AG04450 (cell line): ENCODE results near the gene PALMD. TPM values are rescaled to one million over a fixed set of nuclear protein-coding genes. Genes with fewer than 3 reads are reported as not detected.

Source experiments
- CTCF ChIA-PET: fragments of 300-600, 350-600 bp; formaldehyde crosslinking; extraction: SDS; loops from one replicate; lab custom pipeline; 2022; ENCODE audit warnings: antibody characterized with exemption, inconsistent platforms; lab: Charles Lee
- POLR2A ChIA-PET: fragments of 350-600 bp; formaldehyde crosslinking; extraction: SDS; loops from one replicate; lab custom pipeline; 2021; ENCODE audit warnings: antibody characterized with exemption, inconsistent platforms; lab: Yijun Ruan, JAX
- DNase-seq: peaks from one replicate; pipeline ENCODE4 v3.0.0-alpha.2; 2011; ENCODE audit warnings: low read depth, low spot score
- H3K27ac ChIP-seq: one replicate; pipeline ENCODE4 v1.5.1; 2012; ENCODE audit warnings: low read depth, low read length, control low read depth
- H3K27me3 ChIP-seq: one replicate; pipeline ENCODE4 v1.6.0; 2012; ENCODE audit warnings: low read length; ENCODE audit not compliant: control insufficient read depth, insufficient read depth
- H3K4me3 ChIP-seq: 2 replicates; pipeline ENCODE4 v1.5.1; 2011; ENCODE audit warnings: mild to moderate bottlenecking, low read depth, low read length, control low read depth
- H3K9me3 ChIP-seq: 2 replicates; pipeline ENCODE4 v1.5.1; 2012; ENCODE audit warnings: low read length; ENCODE audit not compliant: control insufficient read depth, insufficient read depth
- CTCF ChIP-seq: IDR thresholded peaks from 2 replicates; pipeline ENCODE4 v1.5.1; 2011; ENCODE audit warnings: low read depth, low read length, control low read depth, inconsistent platforms
- polyA plus RNA-seq: library from polyadenylated mRNA; depleted of rRNA; stranded (reverse); fragments of >200 nt; gene quantifications from 2 replicates; pipeline ENCODE4 v1.2.3, GENCODE V29; 2011

Gene PALMD
- polyA plus RNA-seq, 1 experiment: 0.37 TPM

DNA sequence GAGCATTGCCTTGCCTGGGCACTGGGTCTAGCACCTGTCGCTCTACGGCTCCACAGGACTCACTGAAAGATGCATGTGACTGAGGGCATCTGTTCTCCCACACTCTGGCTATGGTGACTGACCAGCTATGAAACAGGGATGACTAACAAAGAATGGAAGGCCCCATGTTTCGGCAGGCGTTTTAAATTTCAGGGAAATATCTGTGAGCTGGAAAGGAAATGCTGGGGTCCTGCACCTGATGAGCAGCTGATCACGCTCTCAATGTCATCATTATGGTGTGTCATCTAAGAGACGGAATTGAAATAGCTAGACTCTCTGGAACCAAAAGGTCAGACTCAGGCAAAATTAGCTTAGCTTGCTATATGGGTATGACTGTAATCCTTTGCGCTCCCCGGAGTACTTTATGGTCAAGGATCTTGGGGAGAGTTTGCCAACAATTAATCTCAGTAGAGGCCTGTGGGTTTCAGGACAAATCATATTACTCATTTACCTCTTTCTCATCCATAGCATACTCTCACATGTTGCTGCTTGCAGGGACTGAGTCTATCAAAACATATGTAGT lies 24.5 kb upstream of the PALMD start:
- ChIA-PET POLR2A (no interaction called here), CTCF (interaction anchor here (0.9 kb wide), 1 partner anchor 14 kb away, joined by 3 read pairs; no protein-coding TSS in a partner anchor)
- TF ChIP-seq CTCF: no peak
- Histone ChIP-seq H3K27me3 (no peaks in the 10 kb centered on the region), H3K9me3 (no peaks in the 10 kb centered on the region), H3K4me3 (no peak overlapping the region), H3K27ac (no peak overlapping the region)
- no peak for DNase-seq

DNA sequence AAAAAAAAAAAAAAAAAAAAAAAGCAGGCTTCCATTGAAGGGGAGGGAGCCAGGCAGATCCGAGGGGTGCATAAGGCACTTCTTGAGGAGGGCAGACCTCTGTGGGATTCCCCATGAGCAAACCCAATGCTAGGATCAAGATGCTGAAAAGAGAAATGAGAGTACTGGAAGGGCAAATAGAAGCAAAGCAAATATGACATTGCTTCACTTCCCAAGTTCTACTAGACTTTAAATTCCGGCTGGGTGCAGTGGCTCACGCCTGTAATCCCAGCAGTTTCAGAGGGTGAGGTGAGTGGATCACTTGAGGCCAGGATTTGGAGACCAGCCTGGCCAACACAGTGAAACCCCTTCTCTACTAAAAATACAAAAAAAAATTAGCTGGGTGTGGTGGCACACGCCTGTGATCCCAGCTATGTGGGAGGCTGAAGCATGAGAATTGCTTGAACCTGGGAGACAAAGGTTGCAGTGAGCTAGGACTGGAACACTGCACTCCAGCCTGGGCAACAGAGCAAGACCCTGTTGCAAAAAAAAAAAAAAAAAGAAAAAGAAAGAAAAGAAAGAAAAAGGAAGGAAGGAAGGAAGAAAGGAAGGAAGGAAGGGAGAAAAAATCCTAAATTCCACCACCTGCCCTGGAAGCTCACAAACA lies 23.1 kb upstream of the PALMD start:
- no peak for DNase-seq
- Histone ChIP-seq H3K9me3 (no peaks in the 10 kb centered on the region), H3K4me3 (no peak overlapping the region), H3K27ac (no peak overlapping the region), H3K27me3 (no peaks in the 10 kb centered on the region)
- no peak for TF ChIP-seq CTCF
- ChIA-PET POLR2A (interaction anchor here (0.7 to 1.2 kb wide), 4 partner anchors 12 to 62 kb away, joined by 3 to 14 read pairs (median 6); no protein-coding TSS in a partner anchor), CTCF (interaction anchor here (0.6 kb wide), 1 partner anchor 201 kb away, joined by 7 read pairs; no protein-coding TSS in a partner anchor)

GRCh38 chr1:99623554-99623953 lies 22.4 kb upstream of the PALMD start:
- ChIA-PET CTCF (interaction anchor here (0.6 to 0.9 kb wide), 3 partner anchors 28 to 202 kb away, joined by 3 to 7 read pairs (median 3); no protein-coding TSS in a partner anchor), POLR2A (interaction anchor here (0.7 to 1.2 kb wide), 3 partner anchors 13 to 62 kb away, joined by 3 to 7 read pairs (median 5); no protein-coding TSS in a partner anchor)
- H3K4me3 ChIP-seq: no peak overlapping the region
- H3K27me3 ChIP-seq: no peaks in the 10 kb centered on the region
- no peak for DNase-seq
- no peaks in the 10 kb centered on the region for H3K9me3 ChIP-seq
- H3K27ac ChIP-seq: no peak overlapping the region
- TF ChIP-seq CTCF: no peak

GRCh38 chr1:99627615-99628014 lies 18.3 kb upstream of the PALMD start:
- no peaks in the 10 kb centered on the region for H3K9me3 ChIP-seq
- no peak overlapping the region for H3K27ac ChIP-seq
- DNase-seq: no peak
- no peaks in the 10 kb centered on the region for H3K27me3 ChIP-seq
- ChIA-PET CTCF (interaction anchor here (0.6 kb wide), 1 partner anchor 446 kb away, joined by 5 read pairs; no protein-coding TSS in a partner anchor), POLR2A (no interaction called here)
- H3K4me3 ChIP-seq: no peak overlapping the region
- no peak for TF ChIP-seq CTCF

- POLR2A ChIA-PET: no interaction called here
- DNase-seq: no peak
- CTCF ChIA-PET: no interaction called here
- TF ChIP-seq CTCF: no peak
- Histone ChIP-seq H3K9me3 (no peaks in the 10 kb centered on the region), H3K4me3 (no peak overlapping the region), H3K27me3 (no peaks in the 10 kb centered on the region), H3K27ac (no peak overlapping the region)
Observed at GRCh38 chr1:99629164-99629563, 16.7 kb upstream of the PALMD start.
